H1 (cell line): ENCODE data around the gene UBN1. TPM values are rescaled to one million over a fixed set of nuclear protein-coding genes. Genes with fewer than 3 reads are reported as not detected.

ENCODE experiments used
- HDAC2 ChIP-seq, 2 experiments: fragments of 300-600 bp in 1 of 2; sonication (generic) in 1 of 2; IDR thresholded peaks; 2 replicates each; pipeline ENCODE4 v1.6.1; 2011 to 2012; ENCODE audit warnings: low read depth in 2 of 2, low read length in 2 of 2, mild to moderate bottlenecking in 2 of 2, moderate library complexity in 2 of 2, borderline replicate concordance in 1 of 2, inconsistent platforms in 1 of 2
- JUN ChIP-seq: IDR thresholded peaks from 2 replicates; pipeline ENCODE4 v1.6.1; 2011; ENCODE audit warnings: low read depth, mild to moderate bottlenecking, improper control_type of control experiment, low read length
- POU5F1 ChIP-seq: IDR thresholded peaks from 2 replicates; pipeline ENCODE4 v1.6.1; 2011; ENCODE audit warnings: low read depth, mild to moderate bottlenecking, low read length, moderate library complexity
- polyA plus RNA-seq, 7 experiments: library from polyadenylated mRNA; depleted of rRNA in 3 of 7; stranded (reverse) in 5 of 7; unstranded in 2 of 7; fragments of >200 nt in 5 of 7; fragments of 200-250 nt in 2 of 7; gene quantifications; 1 replicate in 5 of 7; 2 replicates in 1 of 7; 4 replicates in 1 of 7; pipeline versions ENCODE4 v1.2.1 to v1.2.3, GENCODE V29; 2011 to 2013; ENCODE audit warnings: missing spikeins in 2 of 7, mixed read lengths in 2 of 7
- total RNA-seq: library from RNA; stranded (reverse); fragmentation: NEBNext Ultra II Directional; extraction: Animal tissue kit (Norgen Biotek cat#: 25700); gene quantifications from 2 replicates; pipeline ENCODE4 v1.2.1, GENCODE V29; 2021
- TF ChIP-seq, protein P1 (sequence below), 3 experiments: IDR thresholded peaks; 1 replicate in 2 of 3; 2 replicates in 1 of 3; pipeline versions ENCODE4 v1.5.1 to v1.6.1; 2011; ENCODE audit warnings: low read length in 3 of 3, mild to moderate bottlenecking in 3 of 3, inconsistent platforms in 2 of 3, low read depth in 1 of 3, moderate library complexity in 1 of 3; ENCODE audit not compliant: insufficient read depth in 1 of 3; ENCODE audit errors: control extremely low read depth in 1 of 3

The UBN1 gene
- total and polyA plus RNA-seq, 2 of the 8 experiments (the other 6 are each of a cell fraction or from before 2014, with no cell fraction given): 16.2 to 37.0 TPM

DNA sequence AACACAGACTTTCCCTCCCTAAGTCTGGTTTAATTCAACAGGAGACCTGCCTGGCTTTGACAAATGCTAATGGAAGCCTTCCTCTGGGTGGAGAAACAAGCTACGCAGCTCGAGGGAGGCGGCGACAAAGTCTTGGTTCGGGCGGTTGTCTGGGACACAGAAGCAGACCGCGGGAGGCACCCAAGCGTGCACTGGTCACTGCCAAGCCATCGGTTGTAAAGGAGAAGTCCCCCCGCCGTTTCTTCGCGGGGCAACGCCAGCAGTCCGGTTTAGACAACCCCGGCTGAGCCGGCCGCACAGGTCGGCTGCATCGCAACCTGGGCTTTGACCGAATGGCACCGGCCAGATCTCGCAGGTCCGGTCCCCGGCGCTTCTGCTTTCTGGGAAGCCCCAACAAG lies 779 bp upstream of the UBN1 start (continued):
- TF ChIP-seq, protein P1, sequence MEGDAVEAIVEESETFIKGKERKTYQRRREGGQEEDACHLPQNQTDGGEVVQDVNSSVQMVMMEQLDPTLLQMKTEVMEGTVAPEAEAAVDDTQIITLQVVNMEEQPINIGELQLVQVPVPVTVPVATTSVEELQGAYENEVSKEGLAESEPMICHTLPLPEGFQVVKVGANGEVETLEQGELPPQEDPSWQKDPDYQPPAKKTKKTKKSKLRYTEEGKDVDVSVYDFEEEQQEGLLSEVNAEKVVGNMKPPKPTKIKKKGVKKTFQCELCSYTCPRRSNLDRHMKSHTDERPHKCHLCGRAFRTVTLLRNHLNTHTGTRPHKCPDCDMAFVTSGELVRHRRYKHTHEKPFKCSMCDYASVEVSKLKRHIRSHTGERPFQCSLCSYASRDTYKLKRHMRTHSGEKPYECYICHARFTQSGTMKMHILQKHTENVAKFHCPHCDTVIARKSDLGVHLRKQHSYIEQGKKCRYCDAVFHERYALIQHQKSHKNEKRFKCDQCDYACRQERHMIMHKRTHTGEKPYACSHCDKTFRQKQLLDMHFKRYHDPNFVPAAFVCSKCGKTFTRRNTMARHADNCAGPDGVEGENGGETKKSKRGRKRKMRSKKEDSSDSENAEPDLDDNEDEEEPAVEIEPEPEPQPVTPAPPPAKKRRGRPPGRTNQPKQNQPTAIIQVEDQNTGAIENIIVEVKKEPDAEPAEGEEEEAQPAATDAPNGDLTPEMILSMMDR (IDR thresholded peaks at IDR 0.05; ENCODE audit: control extremely low read depth in 1 of 3, insufficient read depth in 1 of 3, low read depth in 1 of 3, low read length in 3 of 3): no peak
- TF ChIP-seq POU5F1: no peak
- TF ChIP-seq HDAC2 (IDR thresholded peaks at IDR 0.05; ENCODE audit: borderline replicate concordance in 1 of 2, low read depth in 2 of 2, low read length in 2 of 2): peak in 1 of 2 experiments; percentile 51; a peak in 1 of 4 replicates
- TF ChIP-seq JUN: no peak
